Measurements from ENCODE around the gene DISP2. TPM values are rescaled to one million over a fixed set of nuclear protein-coding genes. Genes with fewer than 3 reads are reported as not detected.

Gene DISP2
- total RNA-seq, 1 experiment from 2014 or later = 1.3 TPM

DNA sequence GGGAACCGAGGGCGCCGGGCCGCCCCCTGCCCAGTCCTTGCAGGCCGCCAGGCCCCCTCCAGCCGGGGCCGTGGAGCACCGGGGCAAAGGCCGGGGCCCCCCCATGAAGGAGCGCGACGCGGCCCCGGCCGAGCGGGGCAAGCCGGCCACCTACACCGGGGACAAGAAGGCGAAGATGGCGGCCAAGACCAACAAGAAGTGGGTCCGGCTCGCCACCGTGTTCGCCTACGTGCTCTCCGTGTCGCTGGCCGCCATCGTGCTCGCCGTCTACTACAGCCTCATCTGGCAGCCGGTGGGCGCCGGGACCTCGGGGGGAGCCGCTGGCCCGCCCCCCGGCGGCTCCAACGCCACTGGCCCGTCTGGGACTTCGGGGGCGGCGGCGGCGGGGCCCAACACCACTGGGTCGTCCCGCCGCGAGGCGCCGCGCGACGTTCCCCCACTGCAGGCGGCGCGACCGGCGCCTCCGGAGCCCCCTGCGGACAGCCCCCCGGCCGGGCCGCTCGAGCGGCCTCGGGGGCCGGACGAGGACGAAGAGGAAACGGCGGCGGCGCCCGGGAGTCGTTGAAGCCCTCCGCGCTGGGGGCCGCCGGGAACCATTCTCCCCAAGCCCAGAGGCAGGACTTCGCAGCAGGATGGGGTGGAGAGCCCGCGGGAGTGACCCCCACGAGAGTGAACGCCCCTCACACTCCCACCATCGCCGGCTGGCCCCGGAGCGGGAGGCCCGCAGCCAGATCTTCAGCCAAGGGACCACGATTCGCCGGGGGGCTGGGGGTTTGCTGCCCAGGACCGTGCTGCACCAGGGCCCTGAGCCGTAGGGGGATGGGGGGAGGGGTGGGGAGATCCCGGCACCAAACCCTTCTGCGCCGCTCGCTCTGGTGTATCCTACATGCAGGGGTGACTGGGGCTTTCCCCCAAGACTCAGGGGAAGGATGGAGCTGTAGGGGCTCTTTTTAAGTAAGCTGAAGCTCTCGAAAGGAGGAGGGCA is 33.8 kb upstream of the DISP2 start:
- H3K4me1 ChIP-seq (ENCODE audit: insufficient read depth, low read length) = peaks cover 25% of the 10 kb centered on the region; the same call in 1 of the 2 replicates
- no peak overlapping the region for H2BK20ac ChIP-seq (ENCODE audit: low read depth, low read length, poor library complexity, severe bottlenecking)
- H3K36me3 Mint-ChIP-seq (ENCODE audit: insufficient read depth in 1 of 3, low read depth in 3 of 3) = peaks cover 2 to 17% (median 6%) of the 10 kb centered on the region in 3 experiments; a peak in 4 of 7 replicates
- H3K79me2 ChIP-seq (ENCODE audit: insufficient read depth, low read length) = no peaks in the 10 kb centered on the region
- no peak for DNase-seq
- no peak overlapping the region for H3K27ac ChIP-seq (ENCODE audit: insufficient read length, low read depth, low read length)
- H3K4me1 Mint-ChIP-seq = peaks cover 61 to 66% of the 10 kb centered on the region in 2 experiments
- no peak overlapping the region for H4K5ac ChIP-seq (ENCODE audit: insufficient read length, low read depth, low read length)
- no peak overlapping the region for H3K18ac ChIP-seq (ENCODE audit: insufficient read length, low read depth, low read length)
- H3K27ac Mint-ChIP-seq = no peak overlapping the region; a peak in 1 of 7 replicates
- H2BK15ac ChIP-seq (ENCODE audit: low read depth, low read length) = no peak overlapping the region
- no peak overlapping the region for H2AK5ac ChIP-seq (ENCODE audit: insufficient read length, low read length)
- no peak overlapping the region for H2BK12ac ChIP-seq (ENCODE audit: insufficient read length, low read depth, low read length)
- no peaks in the 10 kb centered on the region for H3K79me1 ChIP-seq (ENCODE audit: insufficient read depth, low read depth, low read length, poor library complexity, severe bottlenecking)
- no peaks in the 10 kb centered on the region for H3K9me3 ChIP-seq (ENCODE audit: control insufficient read depth, low read depth, low read length)
- H3K4ac ChIP-seq (ENCODE audit: low read depth, low read length) = no peak overlapping the region
- no CpG with 5 or more reads among the region's 101 CpGs for WGBS (ENCODE audit: extremely low coverage, insufficient read length, low lambda C conversion rate)
- H2AFZ ChIP-seq (ENCODE audit: low read length) = no peak overlapping the region
- H2BK5ac ChIP-seq (ENCODE audit: insufficient read length, low read length) = no peak overlapping the region
- no peak overlapping the region for H3K14ac ChIP-seq (ENCODE audit: insufficient read depth, low read length)
- no peak overlapping the region for H3K23ac ChIP-seq (ENCODE audit: insufficient read length, low read depth, low read length)
- no peaks in the 10 kb centered on the region; the same call in 1 of the 2 replicates for H3K27me3 ChIP-seq (ENCODE audit: insufficient read depth, low read length)
- H3K4me2 ChIP-seq (ENCODE audit: insufficient read depth, insufficient read length, low read length) = peak overlapping the region; percentile 58
- no peak overlapping the region for H3K9ac ChIP-seq (ENCODE audit: extremely low read depth, insufficient read length, low read length)
- no peak overlapping the region for H3T11ph ChIP-seq (ENCODE audit: low read length)
- peaks cover 10% of the 10 kb centered on the region for H3K23me2 ChIP-seq (ENCODE audit: insufficient read length, low read depth, low read length, poor library complexity, severe bottlenecking)
- peaks cover 38% of the 10 kb centered on the region for H3K27me3 Mint-ChIP-seq (ENCODE audit: low read depth)
- TF ChIP-seq, protein P1, sequence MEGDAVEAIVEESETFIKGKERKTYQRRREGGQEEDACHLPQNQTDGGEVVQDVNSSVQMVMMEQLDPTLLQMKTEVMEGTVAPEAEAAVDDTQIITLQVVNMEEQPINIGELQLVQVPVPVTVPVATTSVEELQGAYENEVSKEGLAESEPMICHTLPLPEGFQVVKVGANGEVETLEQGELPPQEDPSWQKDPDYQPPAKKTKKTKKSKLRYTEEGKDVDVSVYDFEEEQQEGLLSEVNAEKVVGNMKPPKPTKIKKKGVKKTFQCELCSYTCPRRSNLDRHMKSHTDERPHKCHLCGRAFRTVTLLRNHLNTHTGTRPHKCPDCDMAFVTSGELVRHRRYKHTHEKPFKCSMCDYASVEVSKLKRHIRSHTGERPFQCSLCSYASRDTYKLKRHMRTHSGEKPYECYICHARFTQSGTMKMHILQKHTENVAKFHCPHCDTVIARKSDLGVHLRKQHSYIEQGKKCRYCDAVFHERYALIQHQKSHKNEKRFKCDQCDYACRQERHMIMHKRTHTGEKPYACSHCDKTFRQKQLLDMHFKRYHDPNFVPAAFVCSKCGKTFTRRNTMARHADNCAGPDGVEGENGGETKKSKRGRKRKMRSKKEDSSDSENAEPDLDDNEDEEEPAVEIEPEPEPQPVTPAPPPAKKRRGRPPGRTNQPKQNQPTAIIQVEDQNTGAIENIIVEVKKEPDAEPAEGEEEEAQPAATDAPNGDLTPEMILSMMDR (conservative IDR thresholded peaks at IDR 0.05) = no peak
- no peak overlapping the region for H4K8ac ChIP-seq (replicated peaks; ENCODE audit: insufficient read length, low read depth, low read length)
- peak overlapping the region; percentile 67 to 85 for H3K4me3 Mint-ChIP-seq
- H2BK120ac ChIP-seq (ENCODE audit: low read depth, low read length, poor library complexity, severe bottlenecking) = no peak overlapping the region
- H4K91ac ChIP-seq (ENCODE audit: insufficient read length, low read depth, low read length) = no peak overlapping the region
- H3K56ac ChIP-seq (ENCODE audit: insufficient read length, low read depth, low read length) = no peak overlapping the region
- no peaks in the 10 kb centered on the region for H4K20me1 ChIP-seq (ENCODE audit: control insufficient read depth, insufficient read depth, insufficient read length)
- H3K9me3 Mint-ChIP-seq = peaks cover 0 to 6% of the 10 kb centered on the region in 2 experiments; a peak in 1 of 5 replicates
